ENCODE data around the gene APBB2.

APBB2 gene

GRCh38 chr4:40808926-40809457, 405.4 kb downstream of the APBB2 start:
- DNase-seq (ENCODE audit: low read depth in 2 of 2), result no peak
- TF ChIP-seq CTCF (IDR thresholded peaks at IDR 0.05; ENCODE audit: low read depth, low read length), result no peak
- H3K4me3 ChIP-seq (replicated peaks in 1 of 2; ENCODE audit: low read depth in 2 of 2, low read length in 2 of 2), result no peak overlapping the region

GRCh38 chr4:40804598-40804997, 409.7 kb downstream of the APBB2 start:
- no peak for TF ChIP-seq CTCF (IDR thresholded peaks at IDR 0.05; ENCODE audit: low read depth, low read length)
- H3K4me3 ChIP-seq (replicated peaks in 1 of 2; ENCODE audit: low read depth in 2 of 2, low read length in 2 of 2), result no peak overlapping the region
- DNase-seq (ENCODE audit: low read depth in 2 of 2), result no peak

- no peak overlapping the region for H3K4me3 ChIP-seq (replicated peaks in 1 of 2; ENCODE audit: low read depth in 2 of 2, low read length in 2 of 2)
- no peak for DNase-seq (ENCODE audit: low read depth in 2 of 2)
- TF ChIP-seq CTCF (IDR thresholded peaks at IDR 0.05; ENCODE audit: low read depth, low read length), result no peak
Observed at GRCh38 chr4:40800064-40800463, 414.3 kb downstream of the APBB2 start.

- no peak for TF ChIP-seq CTCF (IDR thresholded peaks at IDR 0.05; ENCODE audit: low read depth, low read length)
- H3K4me3 ChIP-seq (replicated peaks in 1 of 2; ENCODE audit: low read depth in 2 of 2, low read length in 2 of 2), result no peak overlapping the region
- DNase-seq (ENCODE audit: low read depth in 2 of 2), result no peak
Observed at GRCh38 chr4:40789771-40790170, 424.6 kb downstream of the APBB2 start.

GRCh38 chr4:40789031-40789430, 425.3 kb downstream of the APBB2 start:
- TF ChIP-seq CTCF (IDR thresholded peaks at IDR 0.05; ENCODE audit: low read depth, low read length), result no peak
- DNase-seq (ENCODE audit: low read depth in 2 of 2), result no peak
- H3K4me3 ChIP-seq (replicated peaks in 1 of 2; ENCODE audit: low read depth in 2 of 2, low read length in 2 of 2), result no peak overlapping the region

GRCh38 chr4:40788331-40788730, 426.0 kb downstream of the APBB2 start:
- no peak overlapping the region for H3K4me3 ChIP-seq (replicated peaks in 1 of 2; ENCODE audit: low read depth in 2 of 2, low read length in 2 of 2)
- TF ChIP-seq CTCF (IDR thresholded peaks at IDR 0.05; ENCODE audit: low read depth, low read length), result no peak
- DNase-seq (ENCODE audit: low read depth in 2 of 2), result no peak

GRCh38 chr4:40785727-40786126, 428.6 kb downstream of the APBB2 start:
- DNase-seq (ENCODE audit: low read depth in 2 of 2), result no peak
- H3K4me3 ChIP-seq (replicated peaks in 1 of 2; ENCODE audit: low read depth in 2 of 2, low read length in 2 of 2), result no peak overlapping the region
- TF ChIP-seq CTCF (IDR thresholded peaks at IDR 0.05; ENCODE audit: low read depth, low read length), result no peak
